Measurements from ENCODE around the gene METAP1. TPM values are rescaled to one million over a fixed set of nuclear protein-coding genes. Genes with fewer than 3 reads are reported as not detected.
"Not testable (repeated sequence)": the region's sequence is repeated elsewhere in the genome, so short reads cannot be mapped to it uniquely, and the experiment has no call there.

METAP1 gene
- total and polyA plus RNA-seq, 5 donors from 2014 or later: 30.8 to 43.8 (median 33.6) TPM

- H3K36me3 ChIP-seq (ENCODE audit: control insufficient read depth, insufficient read depth, low read length): no peaks in the 10 kb centered on the region
- peaks cover 0 to 2% (median 0%) of the 10 kb centered on the region in 7 donors for H3K9me3 Mint-ChIP-seq
- DNase-seq (no peak), ATAC-seq (ENCODE audit: low read depth in 2 of 2) (no peak)
- no peaks in the 10 kb centered on the region for H3K27me3 ChIP-seq (ENCODE audit: control insufficient read depth, insufficient read depth, low read length)
- no peaks in the 10 kb centered on the region for H3K4me1 ChIP-seq (ENCODE audit: control insufficient read depth, insufficient read depth, low read length, poor library complexity, severe bottlenecking)
- peaks cover 4% of the 10 kb centered on the region for H3K36me3 Mint-ChIP-seq
- H3K27me3 Mint-ChIP-seq: peaks cover 6% of the 10 kb centered on the region
- peaks cover 0 to 5% (median 2%) of the 10 kb centered on the region in 4 donors for H3K4me1 Mint-ChIP-seq
- no peak overlapping the region for H3K27ac Mint-ChIP-seq
- H3K27ac ChIP-seq (ENCODE audit: insufficient read depth, low read length, poor library complexity, severe bottlenecking): no peak overlapping the region
- H3K9me3 ChIP-seq (ENCODE audit: control insufficient read depth in 2 of 2, low read length in 2 of 2): no peaks in the 10 kb centered on the region
- no peak overlapping the region for H3K4me3 ChIP-seq (ENCODE audit: low read depth, low read length)
- no peak overlapping the region for H3K4me3 Mint-ChIP-seq
Measured at GRCh38 chr4:99102634-99103033, 107.1 kb downstream of the METAP1 start.

GRCh38 chr4:99103166-99103565 is 107.6 kb downstream of the METAP1 start:
- Mint-ChIP-seq H3K4me3 (no peak overlapping the region), H3K9me3 (peaks cover 0 to 2% (median 0%) of the 10 kb centered on the region in 7 donors), H3K36me3 (peaks cover 4% of the 10 kb centered on the region), H3K4me1 (peaks cover 0 to 5% (median 2%) of the 10 kb centered on the region in 4 donors), H3K27ac (peak overlapping the region in 2 of 3 donors; percentile 3 to 16), H3K27me3 (peaks cover 6% of the 10 kb centered on the region)
- Histone ChIP-seq H3K4me1 (ENCODE audit: control insufficient read depth, insufficient read depth, low read length, poor library complexity, severe bottlenecking) (no peaks in the 10 kb centered on the region), H3K36me3 (ENCODE audit: control insufficient read depth, insufficient read depth, low read length) (no peaks in the 10 kb centered on the region), H3K27me3 (ENCODE audit: control insufficient read depth, insufficient read depth, low read length) (no peaks in the 10 kb centered on the region), H3K9me3 (ENCODE audit: control insufficient read depth in 2 of 2, low read length in 2 of 2) (no peaks in the 10 kb centered on the region), H3K4me3 (ENCODE audit: low read depth, low read length) (no peak overlapping the region), H3K27ac (ENCODE audit: insufficient read depth, low read length, poor library complexity, severe bottlenecking) (no peak overlapping the region)
- no peak for ATAC-seq (ENCODE audit: low read depth in 2 of 2)
- DNase-seq: no peak

- DNase-seq: no peak
- H3K9me3 ChIP-seq (ENCODE audit: control insufficient read depth in 2 of 2, low read length in 2 of 2): no peaks in the 10 kb centered on the region
- H3K4me3 Mint-ChIP-seq: no peak overlapping the region
- no peak overlapping the region for H3K27ac ChIP-seq (ENCODE audit: insufficient read depth, low read length, poor library complexity, severe bottlenecking)
- H3K4me3 ChIP-seq (ENCODE audit: low read depth, low read length): no peak overlapping the region
- H3K36me3 ChIP-seq (ENCODE audit: control insufficient read depth, insufficient read depth, low read length): no peaks in the 10 kb centered on the region
- ATAC-seq (ENCODE audit: low read depth in 2 of 2): no peak
- H3K4me1 ChIP-seq (ENCODE audit: control insufficient read depth, insufficient read depth, low read length, poor library complexity, severe bottlenecking): no peaks in the 10 kb centered on the region
- no peaks in the 10 kb centered on the region for H3K27me3 Mint-ChIP-seq
- peak overlapping the region in 1 of 3 donors; percentile 43 for H3K27ac Mint-ChIP-seq
- peaks cover 0 to 3% (median 0%) of the 10 kb centered on the region in 7 donors for H3K9me3 Mint-ChIP-seq
- H3K27me3 ChIP-seq (ENCODE audit: control insufficient read depth, insufficient read depth, low read length): no peaks in the 10 kb centered on the region
- H3K4me1 Mint-ChIP-seq: peaks cover 0 to 5% (median 2%) of the 10 kb centered on the region in 4 donors
- H3K36me3 Mint-ChIP-seq: peaks cover 4% of the 10 kb centered on the region
Measured at GRCh38 chr4:99104153-99104552, 108.6 kb downstream of the METAP1 start.

GRCh38 chr4:99109286-99109685 is 113.8 kb downstream of the METAP1 start:
- not testable (repeated sequence) for H3K27me3 ChIP-seq (ENCODE audit: control insufficient read depth, insufficient read depth, low read length); H3K36me3 Mint-ChIP-seq; H3K27ac ChIP-seq (ENCODE audit: insufficient read depth, low read length, poor library complexity, severe bottlenecking); DNase-seq; H3K27me3 Mint-ChIP-seq; H3K9me3 Mint-ChIP-seq; H3K4me3 Mint-ChIP-seq; H3K4me3 ChIP-seq (ENCODE audit: low read depth, low read length); H3K4me1 Mint-ChIP-seq; H3K4me1 ChIP-seq (ENCODE audit: control insufficient read depth, insufficient read depth, low read length, poor library complexity, severe bottlenecking); H3K36me3 ChIP-seq (ENCODE audit: control insufficient read depth, insufficient read depth, low read length); H3K27ac Mint-ChIP-seq; H3K9me3 ChIP-seq (ENCODE audit: control insufficient read depth in 2 of 2, low read length in 2 of 2); ATAC-seq (ENCODE audit: low read depth in 2 of 2)

Other genes with a start within 250 kb of the METAP1 start
- 57.4 TPM for gene EIF4E, start 66.6 kb upstream of the METAP1 start, total RNA-seq
- gene EIF4E, start 66.6 kb upstream of the METAP1 start, polyA plus RNA-seq: 10 to 100 TPM; 52.0 to 86.1 (median 74.6) TPM
- gene ADH5, start 93.1 kb downstream of the METAP1 start, total RNA-seq: 56.7 TPM
- gene ADH5, start 93.1 kb downstream of the METAP1 start, polyA plus RNA-seq: 100 to 1,000 TPM; 159 to 196 (median 173) TPM
- not detected for gene ADH4, start 148.6 kb downstream of the METAP1 start, total RNA-seq
- not detected for gene ADH4, start 148.6 kb downstream of the METAP1 start, polyA plus RNA-seq
- gene ADH6, start 223.5 kb downstream of the METAP1 start, total RNA-seq: not detected
- not detected for gene ADH6, start 223.5 kb downstream of the METAP1 start, polyA plus RNA-seq